ENCODE results near the gene OSBPL2.

Gene OSBPL2

GRCh38 chr20:62222972-62223371 is 15.3 kb upstream of the OSBPL2 start:
- DNase-seq, result no peak

- DNase-seq, result no peak
Measured at GRCh38 chr20:62223571-62223970, 14.8 kb upstream of the OSBPL2 start.

DNA sequence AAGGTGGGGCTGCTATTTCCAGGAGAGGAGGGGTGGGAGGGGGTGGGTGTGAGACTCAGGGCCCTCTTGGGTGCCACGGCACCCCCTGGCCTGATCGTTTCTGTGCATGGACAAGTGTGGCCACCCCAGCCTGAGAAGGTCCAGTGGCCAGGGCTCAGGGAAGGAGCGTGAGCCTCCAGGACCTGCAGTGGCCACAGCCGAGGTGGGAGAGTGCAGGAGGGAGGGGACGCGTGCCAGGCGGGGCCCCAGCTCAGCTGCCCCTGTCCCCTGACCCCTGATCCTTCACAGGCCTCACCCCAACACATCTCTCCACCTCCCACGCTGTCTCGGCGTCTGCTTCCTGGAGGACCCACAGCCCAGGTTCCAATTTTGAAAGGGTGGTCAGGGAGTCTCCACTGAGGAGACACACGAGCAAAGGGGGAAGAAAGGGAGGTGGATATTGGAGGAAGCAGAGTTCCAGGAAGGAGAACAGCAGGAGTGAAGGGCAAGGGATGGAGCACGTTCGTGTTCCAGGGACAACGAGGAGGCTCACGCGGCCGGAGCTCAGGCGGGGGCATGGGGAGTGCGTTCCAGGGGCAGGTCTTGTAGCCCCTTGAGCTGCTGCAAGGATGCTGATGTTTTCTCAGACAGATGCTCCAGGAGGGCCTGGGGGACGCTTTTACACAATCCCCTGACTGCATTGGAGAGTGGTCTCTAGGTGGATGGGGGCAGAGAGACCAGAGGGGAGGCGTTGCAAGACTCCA is 14.0 kb upstream of the OSBPL2 start:
- no peak for DNase-seq

DNA sequence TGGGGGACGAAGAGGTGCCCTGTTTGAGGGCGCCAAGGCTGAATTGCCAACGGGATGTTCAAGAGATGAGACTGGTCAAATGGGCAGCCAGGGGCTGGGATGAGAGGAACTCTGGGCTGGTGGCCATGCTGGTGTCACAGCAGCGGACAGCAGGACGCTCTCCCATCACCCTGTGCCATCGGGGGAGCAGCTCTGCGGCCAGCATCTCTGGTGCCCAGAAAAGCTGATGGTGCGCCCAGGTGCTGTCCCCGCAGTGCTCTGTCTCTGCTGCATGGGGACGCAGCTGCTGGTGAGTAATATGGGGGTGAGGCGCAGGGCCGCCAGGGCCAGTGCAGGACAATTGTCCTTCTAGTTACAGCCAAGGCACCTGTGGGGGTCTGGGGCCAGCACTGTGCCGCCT is 13.3 kb upstream of the OSBPL2 start:
- DNase-seq, result no peak

GRCh38 chr20:62225820-62226635 is 12.3 kb upstream of the OSBPL2 start:
- no peak for DNase-seq

DNA sequence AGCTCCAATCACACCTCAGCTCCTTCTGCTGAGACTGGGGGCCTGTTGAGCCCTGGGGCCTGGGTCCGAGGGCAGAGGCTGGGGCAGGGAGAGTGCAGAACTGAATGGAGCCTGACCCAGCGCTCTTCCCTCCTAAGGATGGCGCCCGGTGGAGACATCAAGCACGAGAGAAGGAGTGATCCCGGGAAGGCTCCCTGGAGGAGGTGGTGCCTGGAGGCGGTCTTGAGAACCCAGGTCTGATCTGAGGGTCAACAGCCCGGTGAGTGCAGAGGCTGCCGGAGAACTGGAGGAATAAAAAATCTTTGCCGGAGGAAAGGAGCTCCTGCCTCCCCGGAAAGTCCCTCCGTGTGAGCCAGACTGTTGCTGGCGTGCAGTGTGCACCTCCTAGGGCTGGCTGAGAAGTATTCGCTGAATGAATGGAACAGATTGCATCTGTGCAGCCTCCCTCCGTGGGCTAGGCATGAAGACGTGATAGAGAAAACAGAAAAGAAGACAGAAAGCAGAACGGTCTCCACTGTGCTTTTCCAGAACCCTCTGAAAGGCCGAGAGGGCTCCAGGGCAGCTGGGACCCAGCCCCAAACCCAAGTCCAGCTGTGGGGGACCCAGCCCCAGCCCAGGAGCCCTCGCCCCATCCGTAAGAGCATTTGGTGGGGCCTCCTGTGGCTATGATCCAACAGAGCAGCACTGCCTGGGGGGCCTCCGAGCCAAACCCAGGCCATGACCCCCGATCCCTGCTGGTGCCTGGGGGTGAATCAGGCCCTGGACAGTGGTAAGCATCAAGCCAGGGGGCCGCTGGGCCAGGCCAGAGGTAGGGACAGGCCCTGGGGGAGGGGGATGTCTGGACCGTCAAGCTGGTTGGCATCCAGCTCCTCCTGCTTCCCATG is 11.4 kb upstream of the OSBPL2 start:
- DNase-seq, result no peak

DNA sequence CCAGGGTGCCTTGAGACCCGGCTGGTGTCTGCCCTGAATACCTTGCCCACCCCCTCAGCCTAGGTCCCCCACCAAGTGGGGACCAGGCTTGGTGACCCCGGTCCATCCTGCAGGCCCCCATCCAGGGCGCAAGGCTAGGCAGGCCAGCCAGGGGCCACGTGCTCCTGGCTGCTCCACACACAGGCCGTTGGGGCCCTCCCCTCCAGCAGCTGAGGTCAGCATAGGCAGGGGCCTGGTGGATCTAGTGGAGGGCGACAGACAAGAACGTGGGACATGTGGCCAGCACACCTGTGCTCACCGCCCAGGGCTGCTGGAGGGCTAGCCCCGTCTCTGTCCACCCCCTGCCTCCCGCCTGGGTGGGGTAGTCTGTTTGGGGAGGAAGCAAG is 10.7 kb upstream of the OSBPL2 start:
- DNase-seq, result no peak

GRCh38 chr20:62227977-62228958 is 10.1 kb upstream of the OSBPL2 start:
- DNase-seq, result no peak

DNA sequence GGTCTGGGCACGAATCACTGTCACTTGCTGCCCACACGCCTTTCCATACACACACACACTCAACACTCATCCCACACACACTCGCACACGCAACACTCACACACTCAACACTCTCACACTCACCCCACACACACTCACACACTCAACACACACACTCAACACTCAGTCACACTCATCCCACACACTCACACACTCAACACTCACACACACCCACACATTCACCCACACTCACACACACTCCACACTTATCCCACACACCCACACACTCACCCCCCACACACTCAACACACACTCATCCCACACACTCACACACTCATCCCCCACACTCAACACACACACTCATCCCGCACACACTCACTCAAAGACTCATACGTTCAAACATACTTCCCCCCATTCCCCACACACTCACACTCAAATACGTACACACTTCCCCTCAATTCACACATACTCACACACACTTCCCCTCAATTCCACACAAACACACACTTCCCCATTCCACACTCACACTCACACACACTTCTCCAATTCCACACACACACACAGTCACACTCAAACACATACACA is 9.3 kb upstream of the OSBPL2 start:
- no peak for DNase-seq

DNA sequence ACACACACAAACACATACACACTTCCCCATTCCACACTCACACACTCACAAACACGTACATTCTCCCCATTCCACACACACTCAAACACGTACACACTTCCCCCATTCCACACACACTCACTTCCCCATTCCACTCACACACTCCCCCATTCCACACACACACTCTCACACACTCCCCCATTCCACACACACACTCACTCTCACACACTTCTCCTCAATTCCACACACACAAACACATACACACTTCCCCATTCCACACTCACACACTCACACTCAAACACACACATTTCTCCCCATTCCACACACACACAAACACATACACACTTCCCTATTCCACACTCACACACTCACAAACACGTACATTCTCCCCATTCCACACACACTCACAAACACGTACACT is 8.7 kb upstream of the OSBPL2 start:
- no peak for DNase-seq

DNA sequence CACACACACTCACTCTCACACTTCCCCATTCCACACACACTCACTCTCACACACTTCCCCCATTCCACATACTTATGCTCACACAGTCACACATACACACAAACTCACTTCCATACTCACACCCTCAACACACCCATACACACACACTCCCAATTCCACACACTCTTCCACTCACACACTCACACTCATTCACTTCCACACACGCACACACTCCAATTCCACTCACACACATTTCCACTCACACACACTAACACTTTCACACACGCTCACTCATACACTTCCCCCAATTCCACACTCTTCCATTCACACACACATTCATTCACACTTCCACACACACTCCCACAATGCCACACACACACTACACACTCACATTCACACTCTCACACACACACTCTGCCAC is 8.0 kb upstream of the OSBPL2 start:
- DNase-seq, result no peak

DNA sequence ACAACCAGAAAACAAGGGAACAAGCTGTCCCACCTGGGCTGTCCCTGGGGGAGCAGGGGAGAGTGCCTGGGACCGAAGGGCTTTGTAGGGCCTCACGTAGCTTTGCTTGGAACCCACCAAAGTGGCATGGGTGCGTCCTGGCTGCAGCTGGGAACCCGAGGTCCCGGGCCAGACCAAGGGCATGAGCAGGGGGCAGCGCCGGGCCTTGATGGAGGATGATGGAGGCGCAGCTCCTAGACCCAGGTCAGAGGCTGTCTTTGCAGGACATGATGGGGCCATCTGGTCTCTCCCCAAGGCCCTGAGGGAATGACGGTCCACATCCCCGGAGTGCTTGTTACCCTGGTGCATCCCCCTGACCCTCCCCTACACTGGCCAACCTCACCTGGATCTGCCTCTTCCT is 7.6 kb upstream of the OSBPL2 start:
- no peak for DNase-seq

DNA sequence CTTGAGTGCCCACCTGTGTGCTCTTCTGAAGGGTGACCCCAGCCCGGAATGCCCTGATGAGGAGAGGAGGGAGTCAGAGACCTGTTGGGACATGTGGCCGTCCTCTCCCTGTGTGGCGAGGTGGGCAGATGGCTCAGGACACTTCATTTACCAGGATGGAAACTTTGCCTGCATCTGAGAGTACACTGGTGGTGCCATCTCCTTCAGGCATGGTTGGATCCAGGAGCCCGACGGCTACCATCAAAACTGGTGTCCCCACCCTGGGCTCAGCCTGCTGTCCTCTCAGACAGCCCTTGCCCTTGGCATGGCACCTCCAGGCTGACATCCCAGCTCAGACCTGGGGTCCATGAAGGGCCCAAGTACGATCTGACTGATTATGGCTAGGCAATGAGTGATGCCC is 7.0 kb upstream of the OSBPL2 start:
- no peak for DNase-seq

DNA sequence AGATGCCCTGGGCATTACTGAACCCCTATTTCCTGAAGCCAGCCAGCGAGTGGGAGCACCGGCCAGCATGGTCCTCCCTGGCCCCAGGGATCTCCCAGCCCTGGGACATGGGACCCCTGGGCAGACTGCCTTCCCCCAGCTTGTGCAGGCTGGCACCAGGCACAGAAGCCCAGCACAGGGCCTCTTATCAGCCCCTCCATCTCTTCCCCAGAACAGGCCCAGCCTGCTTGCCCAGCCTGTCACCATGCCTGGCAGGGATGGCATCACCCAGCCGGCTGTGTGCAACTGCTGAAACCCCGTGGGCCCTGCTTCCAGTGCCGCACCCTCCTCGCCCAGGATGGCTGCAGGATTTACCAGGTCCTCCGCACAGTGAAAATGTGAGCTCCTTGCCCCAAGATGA is 6.1 kb upstream of the OSBPL2 start:
- no peak for DNase-seq

- no peak for DNase-seq
Measured at GRCh38 chr20:62232770-62233645, 5.3 kb upstream of the OSBPL2 start.

DNA sequence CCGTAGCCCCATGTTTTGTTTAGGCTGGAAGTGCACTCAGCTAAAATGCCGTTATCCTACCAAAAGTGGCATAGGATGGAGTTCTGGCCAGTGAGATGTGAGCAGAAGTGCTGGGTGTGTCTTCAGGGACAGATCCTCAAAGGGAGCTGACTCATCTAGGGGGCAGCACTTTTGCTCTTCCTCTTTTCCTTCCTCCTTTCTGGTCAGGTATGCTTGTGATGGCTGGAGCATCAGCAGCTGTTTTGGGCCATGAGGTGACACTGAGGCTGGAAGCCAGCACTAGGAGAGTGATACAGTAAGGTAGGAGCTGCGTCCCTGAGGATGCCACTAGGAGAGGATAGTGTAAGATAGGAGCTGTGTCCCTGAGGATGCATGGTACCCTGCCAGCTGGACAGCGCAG is 4.6 kb upstream of the OSBPL2 start:
- DNase-seq, result no peak

GRCh38 chr20:62234339-62234738 is 4.0 kb upstream of the OSBPL2 start:
- DNase-seq, result no peak

DNA sequence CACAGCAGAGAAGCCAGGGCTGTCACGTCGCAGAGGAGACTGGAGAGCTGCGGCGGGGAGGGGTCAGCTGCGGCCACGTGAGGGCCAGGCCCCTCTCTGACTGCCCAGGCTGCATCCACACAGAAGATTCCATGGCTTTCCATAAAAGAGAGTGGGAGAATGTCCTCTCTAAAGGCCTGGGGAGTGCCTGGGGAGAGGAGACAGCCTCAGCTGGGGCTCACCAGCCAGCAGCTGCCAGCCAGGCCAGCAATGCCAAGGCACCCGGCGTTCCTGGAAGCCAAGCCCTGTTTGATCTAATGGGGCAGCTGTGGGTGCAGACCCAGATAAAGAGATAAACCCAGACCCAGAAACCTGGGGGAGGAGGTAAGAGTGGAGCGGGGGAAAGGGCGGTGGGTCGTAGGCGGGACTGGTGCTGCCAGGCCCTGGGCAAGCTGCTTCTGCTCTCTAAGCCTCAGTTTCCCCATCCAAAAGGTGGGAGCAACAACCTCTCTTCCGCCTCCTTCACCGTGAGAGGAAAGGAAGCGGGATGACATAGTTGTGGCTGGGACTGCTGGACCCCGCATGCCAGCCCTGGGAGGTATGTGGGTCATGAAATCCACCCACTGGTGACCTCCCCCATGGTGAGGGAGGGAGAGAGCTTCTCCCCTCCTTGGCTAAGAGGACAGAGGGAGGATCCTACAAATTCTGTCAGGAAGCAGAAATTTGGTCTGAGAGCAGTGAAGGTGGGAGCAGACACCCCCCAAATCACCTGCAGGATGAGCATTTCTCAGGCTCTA is 3.1 kb upstream of the OSBPL2 start:
- no peak for DNase-seq

DNA sequence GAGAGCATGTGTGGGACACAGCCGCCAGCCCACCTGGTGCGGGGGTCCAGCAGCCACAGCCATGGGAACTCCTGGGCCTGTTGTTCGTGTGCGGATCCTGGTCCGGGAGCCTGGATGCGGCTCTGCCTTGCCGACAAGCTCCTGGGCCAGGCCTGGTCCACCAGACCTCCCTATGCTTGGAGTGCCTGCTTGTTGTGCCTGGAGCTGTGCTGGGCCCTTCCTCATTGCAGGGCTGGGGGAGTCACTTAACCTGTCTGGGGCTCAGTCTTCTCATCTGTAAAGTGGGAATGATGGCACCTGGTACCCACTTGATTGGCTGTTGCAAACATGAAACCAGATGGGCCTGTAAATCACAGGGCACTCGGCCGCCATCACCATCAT is 2.6 kb upstream of the OSBPL2 start:
- no peak for DNase-seq

DNA sequence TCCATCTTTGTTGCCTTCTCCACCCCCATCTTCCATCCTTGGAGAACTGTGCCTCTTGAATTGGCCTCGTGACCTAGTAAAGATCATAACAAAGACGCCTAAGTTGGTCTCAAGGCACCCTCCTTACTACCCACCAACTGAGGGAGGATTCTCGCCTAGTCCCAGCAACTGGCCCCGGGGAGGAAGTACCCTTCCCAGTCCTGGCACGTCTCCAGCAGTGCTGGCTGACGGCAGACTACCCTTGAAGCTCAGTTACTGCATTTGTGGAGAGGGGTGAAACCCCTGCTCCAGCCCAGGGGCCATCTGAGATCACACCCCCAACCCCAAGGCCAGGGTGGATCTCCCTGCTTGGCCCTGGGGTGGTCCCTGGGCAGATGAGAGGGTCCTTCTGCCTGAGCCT is 2.1 kb upstream of the OSBPL2 start:
- DNase-seq, result no peak
